Mesenchymal stem cell (in vitro differentiated cells and primary cell): ENCODE measurements around the gene FIBIN.

Experiments used
- DNase-seq: peaks from one replicate; pipeline ENCODE4 v3.0.0-alpha.2; 2013
- H2AFZ ChIP-seq: one replicate; pipeline ENCODE4 v1.6.1; 2013; ENCODE audit warnings: low read depth, mild to moderate bottlenecking, control low read depth, inconsistent platforms, low read length, moderate library complexity
- H2AK5ac ChIP-seq: 2 replicates; pipeline ENCODE4 v1.6.1; 2013; ENCODE audit warnings: low read length, moderate library complexity, mild to moderate bottlenecking, inconsistent platforms; ENCODE audit not compliant: severe bottlenecking
- H2BK120ac ChIP-seq: one replicate; pipeline ENCODE4 v1.6.1; 2013; ENCODE audit warnings: low read depth, mild to moderate bottlenecking, inconsistent platforms, low read length, moderate library complexity
- H2BK12ac ChIP-seq, 2 experiments: one replicate each; pipeline ENCODE4 v1.6.1; 2013; ENCODE audit warnings: inconsistent platforms in 2 of 2, low read length in 2 of 2, mild to moderate bottlenecking in 2 of 2, moderate library complexity in 2 of 2, control low read depth in 1 of 2
- H2BK15ac ChIP-seq: one replicate; pipeline ENCODE4 v1.6.1; 2013; ENCODE audit warnings: mild to moderate bottlenecking, low read depth, inconsistent platforms; ENCODE audit not compliant: poor library complexity, severe bottlenecking
- H2BK5ac ChIP-seq: 2 replicates; pipeline ENCODE4 v1.6.1; 2013; ENCODE audit warnings: low read depth, mild to moderate bottlenecking, low read length, control low read depth, inconsistent platforms; ENCODE audit not compliant: poor library complexity, severe bottlenecking
- H3K14ac ChIP-seq, 2 experiments: one replicate each; pipeline ENCODE4 v1.6.1; 2013; ENCODE audit warnings: inconsistent platforms in 2 of 2, low read length in 2 of 2, control low read depth in 1 of 2, mild to moderate bottlenecking in 1 of 2, moderate library complexity in 1 of 2
- H3K18ac ChIP-seq, 2 experiments: one replicate each; pipeline ENCODE4 v1.6.1; 2013; ENCODE audit warnings: inconsistent platforms in 2 of 2, low read length in 2 of 2, control low read depth in 1 of 2, low read depth in 1 of 2, mild to moderate bottlenecking in 1 of 2
- H3K23ac ChIP-seq, 2 experiments: one replicate each; pipeline ENCODE4 v1.6.1; 2013; ENCODE audit warnings: inconsistent platforms in 2 of 2, low read length in 2 of 2, mild to moderate bottlenecking in 2 of 2, moderate library complexity in 2 of 2, control low read depth in 1 of 2
- H3K27ac ChIP-seq: 2 replicates; pipeline ENCODE4 v1.5.1; 2013; ENCODE audit warnings: mild to moderate bottlenecking, moderate library complexity, low read length, control low read depth, inconsistent platforms; ENCODE audit not compliant: poor library complexity, severe bottlenecking
- H3K27me3 ChIP-seq, 2 experiments: 2 replicates each; pipeline versions ENCODE4 v1.6.1 to v1.7.0; 2013; ENCODE audit warnings: low read length in 2 of 2, mild to moderate bottlenecking in 2 of 2, moderate library complexity in 2 of 2, control low read depth in 1 of 2, inconsistent platforms in 1 of 2; ENCODE audit not compliant: control insufficient read depth in 1 of 2, insufficient read depth in 1 of 2
- H3K36me3 ChIP-seq, 2 experiments: 2 replicates each; pipeline versions ENCODE4 v1.6.1 to v1.7.0; 2013; ENCODE audit warnings: low read length in 2 of 2, control low read depth in 1 of 2, inconsistent platforms in 1 of 2, low read depth in 1 of 2, mild to moderate bottlenecking in 1 of 2; ENCODE audit not compliant: insufficient read depth in 2 of 2, control insufficient read depth in 1 of 2
- H3K4ac ChIP-seq, 2 experiments: one replicate each; pipeline ENCODE4 v1.6.1; 2013; ENCODE audit warnings: inconsistent platforms in 2 of 2, low read length in 2 of 2, mild to moderate bottlenecking in 2 of 2, moderate library complexity in 2 of 2, control low read depth in 1 of 2, low read depth in 1 of 2
- H3K4me1 ChIP-seq: 2 replicates; pipeline ENCODE4 v1.6.1; 2013; ENCODE audit warnings: low read depth, low read length, control low read depth; ENCODE audit not compliant: control insufficient read depth, insufficient read depth
- H3K4me2 ChIP-seq: 2 replicates; pipeline ENCODE4 v1.6.1; 2013; ENCODE audit warnings: low read length, mild to moderate bottlenecking, inconsistent platforms; ENCODE audit not compliant: poor library complexity, severe bottlenecking
- H3K4me3 ChIP-seq, 2 experiments: 2 replicates each; pipeline versions ENCODE4 v1.5.1 to v1.7.0; 2013; ENCODE audit warnings: low read length in 2 of 2, mild to moderate bottlenecking in 2 of 2, control low read depth in 1 of 2, low read depth in 1 of 2; ENCODE audit not compliant: insufficient read depth in 1 of 2
- H3K79me1 ChIP-seq: replicated peaks from 2 replicates; pipeline ENCODE4 v1.6.1; 2013; ENCODE audit warnings: mild to moderate bottlenecking, control low read depth, low read length, inconsistent platforms; ENCODE audit not compliant: poor library complexity, severe bottlenecking
- H3K9ac ChIP-seq: 2 replicates; pipeline ENCODE4 v1.7.0; 2013; ENCODE audit warnings: mild to moderate bottlenecking, low read length, moderate library complexity
- H3K9me3 ChIP-seq: 2 replicates; pipeline ENCODE4 v1.7.0; 2013; ENCODE audit warnings: mild to moderate bottlenecking, low read length; ENCODE audit not compliant: control insufficient read depth
- H4K8ac ChIP-seq: one replicate; pipeline ENCODE4 v1.6.1; 2013; ENCODE audit warnings: inconsistent platforms, mild to moderate bottlenecking, low read length, moderate library complexity
- H4K91ac ChIP-seq: one replicate; pipeline ENCODE4 v1.6.1; 2013; ENCODE audit warnings: mild to moderate bottlenecking, low read length, inconsistent platforms
- WGBS: methylation state at CpG from one replicate; pipeline ENCODE4 v1.1.7; 2013; ENCODE audit warnings: mixed read lengths; 5-methylcytosine and 5-hydroxymethylcytosine counted together

The FIBIN gene

GRCh38 chr11:27040302-27041115, 46.6 kb downstream of the FIBIN start, which contains the start of gene BBOX1:
TSS of gene BBOX1 (plus strand) at chr11:27040815. CDS start at chr11:27055431, 14,616 bp downstream.
- Histone ChIP-seq H3K4me1 (no peaks in the 10 kb centered on the region), H3K9ac (no peak within 1 kb of the TSS), H2AK5ac (no peak within 1 kb of the TSS), H3K4me3 (no peak within 1 kb of the TSS), H3K14ac (no peak within 1 kb of the TSS), H3K23ac (no peak within 1 kb of the TSS), H3K36me3 (no peaks in the 10 kb centered on the region), H3K4ac (no peak within 1 kb of the TSS), H3K9me3 (peaks cover 23% of the 10 kb centered on the region), H3K27me3 (no peaks in the 10 kb centered on the region), H2AFZ (no peak within 1 kb of the TSS), H4K91ac (no peak within 1 kb of the TSS), H3K18ac (no peak within 1 kb of the TSS), H2BK5ac (no peak within 1 kb of the TSS), H3K79me1 (no peaks in the 10 kb centered on the region), H4K8ac (peak within 1 kb of the TSS; percentile 37), H3K4me2 (no peak within 1 kb of the TSS), H2BK12ac (no peak within 1 kb of the TSS), H3K27ac (no peak within 1 kb of the TSS), H2BK15ac (no peak within 1 kb of the TSS), H2BK120ac (no peak within 1 kb of the TSS)
- no peak for DNase-seq
- WGBS = 68% methylated on average over 4 of the region's 4 CpGs

GRCh38 chr11:27041141-27041899, 47.4 kb downstream of the FIBIN start:
- Histone ChIP-seq H3K23ac (no peak overlapping the region), H2AK5ac (no peak overlapping the region), H3K27me3 (no peaks in the 10 kb centered on the region), H2BK15ac (no peak overlapping the region), H3K9me3 (peaks cover 16% of the 10 kb centered on the region), H3K9ac (no peak overlapping the region), H2BK5ac (no peak overlapping the region), H2BK120ac (no peak overlapping the region), H4K91ac (no peak overlapping the region), H4K8ac (no peak overlapping the region), H3K4ac (no peak overlapping the region), H3K4me2 (no peak overlapping the region), H3K27ac (no peak overlapping the region), H2BK12ac (no peak overlapping the region), H3K14ac (no peak overlapping the region), H3K4me3 (no peak overlapping the region), H3K18ac (no peak overlapping the region), H3K36me3 (no peaks in the 10 kb centered on the region), H3K79me1 (no peaks in the 10 kb centered on the region), H3K4me1 (no peaks in the 10 kb centered on the region), H2AFZ (no peak overlapping the region)
- DNase-seq = no peak
- 82% methylated on average over 2 of the region's 2 CpGs for WGBS
